GM21360 (cell line): ENCODE measurements around the gene SIDT1.

Experiments
- ATAC-seq: cut with Tn5 transposase; IDR thresholded peaks from one replicate; pipeline ENCODE4 v1.9.1; 2021; ENCODE audit warnings: mild to moderate bottlenecking, moderate library complexity; ENCODE audit not compliant: unreplicated experiment

SIDT1 gene

DNA sequence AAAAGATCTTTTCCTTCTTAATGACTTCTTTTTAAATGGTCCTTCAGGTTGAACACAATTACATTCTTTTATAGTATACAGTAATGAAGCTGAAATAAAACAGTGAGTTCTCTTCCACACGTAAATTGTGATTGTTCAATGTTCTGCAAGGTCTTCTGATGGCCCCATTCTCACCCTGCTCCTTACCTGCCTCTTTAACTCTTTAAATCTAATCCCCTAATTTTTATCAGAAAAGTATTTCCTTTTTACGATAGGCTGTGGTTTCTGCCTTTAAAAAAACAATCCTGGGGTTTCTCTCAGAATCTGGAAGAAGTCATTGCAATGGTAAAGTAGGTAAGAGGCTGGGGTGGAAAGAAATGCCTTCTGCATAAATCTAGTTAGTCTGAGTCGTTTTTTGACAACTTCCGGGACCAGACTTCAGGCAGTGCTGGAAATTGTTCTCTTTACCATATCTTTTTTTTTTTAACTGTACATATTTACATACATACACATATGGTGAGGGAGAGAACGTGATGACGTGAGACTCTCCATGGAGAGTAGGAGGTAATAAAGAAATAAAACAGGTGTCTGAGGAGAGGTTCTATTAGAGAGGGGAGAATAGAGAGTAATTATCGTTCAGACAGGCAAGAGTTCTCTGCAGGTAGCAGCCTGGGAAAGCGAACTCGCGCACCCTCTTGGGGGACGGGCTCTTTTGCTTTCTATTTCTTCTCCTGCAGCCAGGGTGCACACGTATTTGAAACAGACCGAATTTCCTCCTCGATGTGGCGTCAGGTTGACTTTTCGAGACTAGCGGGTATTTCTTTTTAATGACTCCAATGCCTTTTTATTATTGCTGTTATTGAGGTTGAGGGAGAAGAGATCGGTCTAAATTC is at the start of gene SIDT1:
SIDT1 (plus strand) TSS at position 730 of the 872 bp plus-strand sequence. CDS start 467 bp downstream, outside the sequence.
- ATAC-seq, result peak; percentile 60

DNA sequence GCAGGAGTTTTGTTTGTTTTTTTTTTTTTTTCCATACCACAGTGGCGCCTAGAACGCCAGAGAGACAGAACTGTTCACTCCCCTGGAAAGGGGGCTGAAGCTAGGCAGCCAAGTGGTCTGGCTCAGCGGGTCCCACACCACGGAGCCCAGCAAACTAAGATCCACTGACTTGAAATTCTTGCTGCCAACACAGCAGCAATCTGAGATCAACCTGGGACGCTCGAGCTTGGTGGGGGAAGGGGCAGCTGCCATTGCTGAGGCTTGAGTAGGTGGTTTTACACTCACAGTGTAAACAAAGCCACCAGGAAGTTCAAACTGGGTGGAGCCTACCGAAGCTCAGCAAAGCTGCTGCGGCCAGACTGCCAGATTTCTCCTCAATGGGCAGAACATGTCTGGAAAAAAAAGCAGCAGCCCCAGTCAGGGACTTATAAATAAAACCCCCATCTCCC is 47.2 kb upstream of the SIDT1 start:
- no peak for ATAC-seq

GRCh38 chr3:113495035-113495434 is 37.3 kb upstream of the SIDT1 start:
- no peak for ATAC-seq

DNA sequence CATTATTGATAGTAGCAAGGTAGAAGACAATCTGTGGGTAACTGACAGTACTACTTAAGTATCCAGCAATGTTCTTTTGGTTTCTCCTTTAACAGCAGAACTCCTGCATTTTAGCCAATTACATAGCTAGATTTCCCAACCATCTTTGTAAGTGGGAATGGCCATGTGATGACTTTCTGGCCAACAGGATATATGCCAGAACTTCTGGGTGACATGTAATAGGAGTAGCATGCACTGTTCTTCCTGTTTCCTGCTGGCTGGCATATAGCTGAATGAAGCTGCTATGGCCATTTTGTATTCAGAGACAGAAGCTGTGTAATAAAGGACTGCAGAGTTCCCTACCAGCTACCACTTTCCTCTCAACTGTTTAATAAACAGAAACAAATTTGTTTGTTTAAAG is 35.4 kb upstream of the SIDT1 start:
- ATAC-seq, result no peak

GRCh38 chr3:113498221-113499005 is 33.9 kb upstream of the SIDT1 start:
- ATAC-seq, result no peak

- no peak for ATAC-seq
These were observed 33.3 kb upstream of the SIDT1 start for GRCh38 chr3:113499081-113499480.

DNA sequence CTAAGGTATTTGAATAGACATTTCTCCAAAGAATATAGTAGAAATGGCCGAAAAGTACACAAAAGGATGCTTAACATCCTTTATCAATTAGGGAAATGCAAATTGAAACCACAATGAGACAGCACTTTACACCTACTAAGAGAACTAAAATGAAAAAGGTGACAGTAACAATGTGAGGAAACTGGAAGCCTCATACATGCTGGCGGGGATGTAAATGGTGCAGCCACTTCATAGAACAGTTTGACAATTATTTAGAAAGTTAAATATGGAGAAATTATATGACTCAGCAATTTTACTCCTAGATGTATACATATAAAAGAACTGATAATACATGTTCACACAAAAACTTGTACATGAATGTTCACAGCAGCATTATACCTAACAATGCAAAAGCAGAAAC is 30.8 kb upstream of the SIDT1 start:
- ATAC-seq, result no peak

GRCh38 chr3:113505867-113506266 is 26.5 kb upstream of the SIDT1 start:
- ATAC-seq, result no peak

DNA sequence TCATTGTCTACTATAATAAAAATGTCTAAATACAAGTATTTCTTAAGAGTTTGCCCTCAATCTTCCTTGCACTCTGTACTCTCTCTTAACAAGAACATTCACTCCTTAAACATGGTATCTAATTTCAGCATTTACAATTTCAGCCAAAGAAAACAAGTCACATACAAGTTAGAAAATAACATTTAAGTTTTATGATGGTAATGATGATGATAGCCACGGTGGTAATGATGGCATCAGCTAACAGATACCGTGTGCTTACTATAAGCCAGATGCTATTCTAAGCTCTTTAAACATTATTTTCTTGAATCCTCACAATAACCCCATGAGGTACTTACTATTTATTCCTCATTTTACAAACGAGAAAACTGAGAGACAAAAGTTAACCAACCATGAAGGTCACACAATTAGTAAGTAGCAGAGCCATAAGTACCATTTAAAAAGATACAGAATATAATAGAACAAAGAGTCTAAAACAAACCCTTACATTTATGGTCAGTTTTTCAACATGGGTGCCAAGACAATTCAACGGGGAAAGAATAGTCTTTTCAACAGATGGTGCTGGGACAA is 24.8 kb upstream of the SIDT1 start:
- ATAC-seq, result no peak

DNA sequence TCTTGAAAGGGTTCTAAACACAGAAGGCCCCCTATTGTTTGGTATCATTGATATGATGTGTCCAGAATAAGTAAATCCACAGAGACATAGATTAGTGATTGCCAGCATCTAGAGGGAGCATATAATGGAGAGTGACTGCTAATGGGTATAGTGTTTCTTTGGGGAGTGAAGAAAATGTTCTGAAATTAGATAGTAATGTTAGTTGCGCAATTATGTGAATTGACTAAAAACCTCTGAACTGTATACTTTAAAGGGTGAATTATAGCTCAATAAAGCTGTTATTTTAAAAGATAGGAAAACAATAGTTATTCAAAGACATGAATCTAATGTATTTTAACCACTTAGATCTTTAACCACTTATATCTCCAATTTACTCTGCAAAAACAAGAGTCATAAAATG is 23.4 kb upstream of the SIDT1 start:
- no peak for ATAC-seq

DNA sequence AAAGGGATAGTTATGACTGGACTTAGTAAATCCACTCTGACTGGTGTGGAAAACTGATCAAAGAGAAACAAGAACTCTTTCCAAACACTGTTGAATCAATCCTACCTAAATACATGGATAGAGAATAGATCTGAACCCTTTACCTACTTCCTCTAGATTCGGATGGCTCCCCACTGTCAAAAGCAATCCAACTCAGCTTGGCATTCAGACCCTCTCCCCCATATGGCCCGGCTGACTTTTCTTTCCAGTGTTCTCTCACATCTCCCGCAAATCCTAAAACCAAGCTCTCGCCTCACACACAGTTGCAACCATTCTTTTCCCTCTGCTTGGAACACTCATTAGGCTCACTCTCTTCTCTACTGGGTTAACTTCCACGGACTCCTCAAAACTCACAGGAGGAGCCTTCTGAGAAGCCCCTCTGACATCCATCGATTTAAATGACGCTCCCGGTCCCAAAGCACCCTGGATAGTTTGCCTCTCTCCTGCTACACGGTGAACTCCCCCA is 18.0 kb upstream of the SIDT1 start:
- peak; percentile 3 for ATAC-seq

DNA sequence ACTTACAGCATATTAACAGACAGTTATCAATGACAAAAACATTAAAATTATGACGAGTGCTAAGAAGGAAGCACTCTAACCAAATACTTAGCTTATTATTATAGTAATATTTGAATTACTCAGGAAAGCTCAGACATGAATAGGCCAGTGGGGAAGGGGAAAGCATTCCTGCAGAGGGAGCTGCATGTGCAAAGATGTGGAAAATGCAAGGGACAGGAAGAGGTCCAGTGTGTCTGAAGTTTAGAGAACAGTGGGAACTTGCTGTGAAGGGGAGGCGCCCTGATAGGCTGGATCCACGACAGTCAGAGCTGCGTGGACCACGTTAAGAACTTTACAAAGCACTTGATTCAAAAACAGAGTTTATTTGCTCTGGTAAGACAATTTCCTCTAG is 16.2 kb upstream of the SIDT1 start:
- no peak for ATAC-seq

GRCh38 chr3:113521981-113522380 is 10.4 kb upstream of the SIDT1 start:
- ATAC-seq, result no peak

GRCh38 chr3:113523241-113523640 is 9.1 kb upstream of the SIDT1 start:
- ATAC-seq, result no peak

GRCh38 chr3:113532698-113533533 is 561 bp downstream of the SIDT1 start:
- peak; percentile 40 for ATAC-seq

- peak; percentile 7 for ATAC-seq
These were observed 1.2 kb downstream of the SIDT1 start for GRCh38 chr3:113533534-113533892.

- ATAC-seq, result no peak
These were observed 2.0 kb downstream of the SIDT1 start for GRCh38 chr3:113534365-113534764.

DNA sequence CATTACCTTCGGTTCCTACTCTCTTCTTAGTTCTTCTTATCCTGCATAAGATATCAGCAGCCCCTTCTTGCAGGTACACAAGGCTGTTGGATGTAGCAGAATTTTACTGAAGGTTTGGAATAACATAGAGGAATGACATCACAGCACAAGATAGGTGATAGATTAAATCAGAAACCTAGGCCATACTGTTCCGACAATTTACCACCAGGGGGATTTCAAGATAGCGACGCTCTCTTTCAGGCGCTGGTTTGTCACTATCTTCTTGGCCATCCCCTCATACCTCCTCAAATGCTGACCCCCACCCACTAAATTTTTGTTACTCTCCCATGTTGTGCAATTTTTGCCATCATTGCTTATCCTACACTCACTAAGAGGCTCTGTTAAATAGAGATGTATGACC is 3.5 kb downstream of the SIDT1 start:
- ATAC-seq, result no peak

GRCh38 chr3:113536627-113537101 is 4.3 kb downstream of the SIDT1 start:
- no peak for ATAC-seq

DNA sequence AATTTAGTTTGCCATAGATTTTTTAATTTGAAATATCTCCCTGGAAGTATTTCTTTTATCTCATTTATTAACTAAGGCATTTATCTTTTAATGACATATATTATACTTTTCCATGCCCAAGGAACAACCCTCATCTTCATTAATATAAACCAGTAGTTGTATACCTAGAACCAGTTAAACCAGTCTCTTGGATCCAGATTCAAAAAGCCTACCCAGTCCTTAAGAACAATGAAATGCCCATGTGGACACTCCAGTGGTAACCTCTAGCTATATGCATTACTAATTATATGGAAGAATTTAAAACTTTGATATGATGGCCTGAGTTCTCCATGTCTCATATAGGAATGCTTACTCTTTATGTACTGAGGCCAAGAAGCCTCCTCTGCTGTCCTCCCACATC is 4.8 kb downstream of the SIDT1 start:
- no peak for ATAC-seq
